CD4-positive, alpha-beta T cell treated with Interleukin-4 for 4 hours (primary cell): ENCODE data around the gene KCNK13.
"Not testable (repeated sequence)": the region's sequence is repeated elsewhere in the genome, so short reads cannot be mapped to it uniquely, and the experiment has no call there.

Experiments
- DNase-seq: peaks from one replicate; pipeline ENCODE4 v3.0.0-alpha.2; 2020

KCNK13 gene

DNA sequence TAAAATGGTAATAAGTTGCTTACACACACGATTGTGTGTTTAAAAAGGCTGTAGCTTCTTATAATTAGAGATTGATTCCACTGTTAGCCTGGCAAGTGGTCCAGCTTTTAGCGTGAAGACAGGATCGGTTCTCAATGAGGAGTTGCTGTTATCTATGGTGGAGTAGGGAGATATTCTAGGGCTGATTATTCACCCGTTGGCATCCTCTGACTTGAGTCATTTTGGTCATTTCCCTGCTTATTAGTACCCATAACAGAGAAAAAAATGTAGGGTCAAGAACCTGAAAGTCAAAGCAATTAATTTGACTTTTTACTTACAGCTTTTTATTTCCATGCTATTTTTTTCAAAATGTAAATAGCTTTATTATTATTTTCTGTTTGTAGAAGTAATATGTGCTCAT lies 76.0 kb downstream of the KCNK13 start:
- DNase-seq, result no peak

DNA sequence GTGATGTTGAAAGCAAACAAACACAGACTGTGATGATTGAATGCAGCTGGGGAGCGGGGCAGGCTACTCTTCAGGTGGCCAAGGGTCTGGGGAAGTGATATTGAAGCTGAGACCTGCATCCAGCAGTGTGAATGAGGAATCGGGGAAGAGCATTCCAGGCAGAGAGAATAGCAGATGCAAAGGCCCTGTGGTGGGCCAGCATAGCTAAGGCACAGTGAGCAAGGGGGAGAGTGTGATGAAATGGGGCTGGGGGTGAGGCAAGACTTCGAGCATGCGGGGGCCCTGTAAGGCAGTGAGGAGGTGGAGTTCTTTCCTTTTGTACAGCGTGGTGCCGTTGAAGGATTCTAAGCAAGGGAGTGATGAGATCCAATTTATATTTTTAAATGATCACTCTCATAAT lies 77.4 kb downstream of the KCNK13 start:
- DNase-seq, result no peak

DNA sequence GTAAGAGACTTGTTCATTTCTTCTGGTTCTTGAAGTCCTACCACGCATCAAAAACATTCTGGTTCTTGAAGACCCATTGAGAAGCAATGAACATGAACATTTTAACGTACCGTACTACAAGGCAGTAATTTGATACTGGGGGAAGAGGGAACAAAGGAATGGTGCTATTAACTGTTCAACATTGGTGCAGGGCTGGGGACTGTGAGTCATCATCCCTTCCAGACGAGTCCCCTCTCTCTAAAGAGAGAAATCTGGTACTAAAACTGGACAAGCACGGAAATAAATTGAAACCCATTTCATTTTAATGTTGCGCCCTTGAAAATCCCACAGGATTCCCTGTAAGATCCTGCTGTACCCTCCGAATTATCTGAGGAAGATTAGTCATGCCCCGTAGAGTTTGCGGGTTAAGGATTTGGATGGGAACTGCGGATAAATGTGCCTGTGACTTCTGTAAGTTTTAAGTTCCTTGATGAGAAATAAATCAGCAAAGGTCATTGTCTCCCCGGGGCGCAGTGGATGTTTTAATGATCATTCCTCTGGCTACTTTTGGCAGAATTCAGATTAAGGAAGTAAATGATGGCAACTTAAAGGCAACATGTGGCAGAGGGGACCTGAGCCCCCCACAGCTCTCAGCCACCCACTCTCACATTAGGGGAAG lies 78.6 kb downstream of the KCNK13 start:
- DNase-seq, result no peak

DNA sequence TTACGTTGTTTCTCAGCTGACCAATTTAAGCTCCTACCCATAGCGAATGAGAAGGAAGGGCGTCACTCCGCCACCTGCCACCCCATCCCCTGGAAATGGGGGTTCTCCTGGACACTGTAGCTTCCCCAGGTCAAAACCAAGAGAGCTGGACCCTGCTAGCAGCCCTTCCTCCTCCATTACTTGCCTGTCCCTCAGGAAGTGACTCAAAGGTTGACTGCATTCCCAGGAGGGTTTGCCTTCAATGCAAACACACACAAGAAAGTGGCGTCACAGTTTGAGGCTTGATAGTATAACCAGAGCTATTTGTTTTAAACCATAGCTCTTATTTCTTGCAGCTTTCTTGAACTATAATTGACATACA lies 79.1 kb downstream of the KCNK13 start:
- no peak for DNase-seq

DNA sequence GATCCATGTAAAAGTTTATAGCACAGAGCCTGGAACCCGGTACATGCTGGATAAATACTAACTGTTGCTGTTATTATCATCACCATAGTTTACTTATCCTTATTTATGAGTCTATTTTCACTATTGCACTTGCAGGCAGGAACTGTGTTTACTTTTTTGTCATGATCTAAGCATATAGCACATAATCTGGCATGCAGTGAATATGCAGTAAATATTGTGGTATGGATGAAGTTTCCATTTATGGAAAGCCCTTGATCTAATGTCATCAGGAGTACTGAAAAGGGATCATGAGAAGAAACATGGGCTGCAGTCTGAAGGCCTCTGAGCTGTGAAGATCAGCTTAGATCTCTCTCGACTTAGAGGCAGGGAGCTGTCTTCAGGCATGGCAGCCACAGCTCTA lies 91.6 kb downstream of the KCNK13 start:
- no peak for DNase-seq

DNA sequence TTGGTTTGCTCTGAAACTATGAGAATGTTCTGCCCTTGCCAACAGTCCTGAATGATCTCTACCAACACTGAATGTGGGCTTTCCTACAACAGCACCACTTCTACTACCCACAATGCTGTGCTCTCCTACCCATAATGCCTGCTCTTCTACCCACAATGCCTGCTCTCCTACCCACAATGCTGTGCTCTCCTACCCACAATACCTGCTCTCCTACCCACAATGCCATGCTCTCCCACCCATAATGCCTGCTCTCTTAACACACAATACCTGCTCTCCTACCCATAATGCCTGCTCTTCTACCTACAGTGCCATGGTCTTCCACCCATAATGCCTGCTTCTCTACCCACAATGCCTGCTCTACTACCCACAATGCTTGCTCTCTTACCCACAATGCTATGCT lies 92.3 kb downstream of the KCNK13 start:
- no peak for DNase-seq

DNA sequence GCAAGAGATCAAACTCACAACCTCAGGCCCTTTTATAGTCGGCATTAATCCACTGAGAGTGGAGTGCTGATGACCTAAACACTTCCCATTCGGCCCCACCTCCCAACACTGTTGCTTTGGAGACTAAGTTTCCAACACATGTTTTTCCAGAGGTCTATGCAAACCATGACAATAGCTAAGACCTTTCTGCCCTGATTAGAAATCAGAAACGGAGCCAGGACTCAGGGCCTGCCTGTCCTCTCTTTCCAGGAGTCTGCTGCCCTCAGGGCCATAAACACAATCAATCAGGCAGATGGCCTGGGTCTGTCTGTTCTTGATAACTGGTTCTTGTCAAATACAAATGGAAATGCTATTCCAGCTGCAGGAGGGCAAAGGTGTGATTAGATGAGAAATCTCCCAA lies 97.4 kb downstream of the KCNK13 start:
- no peak for DNase-seq

DNA sequence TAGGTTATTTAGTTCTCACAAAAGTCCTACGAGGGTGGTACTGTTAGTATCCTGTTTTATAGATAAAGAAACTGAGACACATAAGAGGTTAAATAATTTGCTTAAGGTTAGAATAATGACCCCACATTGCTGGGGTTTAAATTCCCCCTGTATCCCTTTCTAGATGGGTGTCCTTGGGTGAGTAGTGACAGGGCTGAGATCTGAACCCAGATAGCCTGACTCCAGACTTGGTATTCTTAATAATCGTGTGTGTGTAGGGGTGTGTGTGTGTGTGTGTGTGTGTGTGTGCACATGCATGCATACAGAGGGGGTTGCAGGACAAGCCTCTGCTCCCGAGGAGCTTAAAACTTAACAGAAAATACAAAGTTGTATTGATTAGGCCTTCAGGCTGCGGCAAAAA lies 97.9 kb downstream of the KCNK13 start:
- DNase-seq, result no peak

DNA sequence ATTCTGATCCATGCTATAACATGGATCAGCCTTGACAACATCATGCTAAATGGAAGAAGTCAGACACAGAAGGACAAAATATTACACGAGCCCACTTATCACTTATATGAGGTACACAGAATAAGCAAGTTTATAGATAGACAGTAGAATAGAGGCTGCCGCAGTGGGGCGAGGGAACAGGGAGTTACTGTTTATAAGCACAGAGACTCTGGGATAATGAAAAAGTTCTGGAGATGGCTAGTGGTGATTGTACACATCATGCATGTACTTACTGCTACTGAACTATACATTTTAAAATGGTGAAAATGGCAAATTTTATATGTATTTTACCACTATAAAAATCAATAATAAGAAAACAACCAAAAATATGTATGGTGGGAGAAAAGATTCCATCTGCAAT lies 99.3 kb downstream of the KCNK13 start:
- no peak for DNase-seq

DNA sequence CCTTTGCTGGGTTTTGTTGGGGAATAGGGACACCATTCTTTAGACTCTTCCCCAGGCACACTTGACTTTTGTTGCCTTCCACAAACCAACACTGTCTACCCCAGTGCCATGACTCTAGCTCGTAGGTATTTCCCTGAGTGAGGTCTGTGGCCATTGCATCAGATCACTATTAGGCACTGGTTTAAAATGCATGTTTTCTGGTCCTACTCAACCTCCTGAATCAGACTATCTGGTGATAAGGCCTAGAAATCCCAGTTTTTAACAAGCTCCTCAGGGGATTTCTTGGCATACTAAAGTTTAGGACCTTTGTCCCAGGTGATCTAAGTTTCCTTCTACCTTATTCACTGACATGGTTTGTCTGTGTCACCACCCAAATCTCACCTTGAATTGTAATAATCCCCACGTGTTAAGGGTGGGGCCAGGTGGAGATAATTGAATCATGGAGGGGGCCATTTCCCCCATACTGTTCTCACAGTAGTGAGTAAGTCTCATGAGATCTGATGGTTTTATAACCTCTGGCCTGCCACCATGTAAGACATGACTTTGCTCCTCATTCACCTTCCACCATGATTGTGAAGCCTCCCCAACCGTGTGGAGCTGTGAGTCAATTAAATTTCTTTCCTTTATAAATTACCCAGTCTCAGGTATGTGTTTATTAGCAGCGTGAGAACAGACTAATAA lies 106.8 kb downstream of the KCNK13 start:
- DNase-seq, result no peak

DNA sequence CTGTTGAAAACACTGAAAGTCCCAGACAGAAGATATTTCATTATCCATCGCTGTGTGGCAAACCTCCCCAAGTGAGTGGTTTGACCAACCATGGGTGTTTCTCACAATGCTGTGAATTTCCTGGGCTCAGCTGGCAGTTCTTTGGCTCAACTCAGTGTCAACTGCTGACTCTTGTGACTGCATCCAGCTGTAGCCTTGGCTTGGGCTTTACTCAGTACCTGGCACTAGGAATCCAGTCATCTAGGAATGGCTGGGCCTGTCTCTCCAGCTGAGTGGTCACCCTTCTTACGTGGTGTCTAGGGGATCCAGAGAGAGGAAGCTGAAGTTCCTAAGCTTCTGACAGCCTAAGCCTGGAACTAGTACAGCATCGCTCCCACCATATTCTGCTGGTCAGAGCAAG lies 113.8 kb downstream of the KCNK13 start:
- no peak for DNase-seq

DNA sequence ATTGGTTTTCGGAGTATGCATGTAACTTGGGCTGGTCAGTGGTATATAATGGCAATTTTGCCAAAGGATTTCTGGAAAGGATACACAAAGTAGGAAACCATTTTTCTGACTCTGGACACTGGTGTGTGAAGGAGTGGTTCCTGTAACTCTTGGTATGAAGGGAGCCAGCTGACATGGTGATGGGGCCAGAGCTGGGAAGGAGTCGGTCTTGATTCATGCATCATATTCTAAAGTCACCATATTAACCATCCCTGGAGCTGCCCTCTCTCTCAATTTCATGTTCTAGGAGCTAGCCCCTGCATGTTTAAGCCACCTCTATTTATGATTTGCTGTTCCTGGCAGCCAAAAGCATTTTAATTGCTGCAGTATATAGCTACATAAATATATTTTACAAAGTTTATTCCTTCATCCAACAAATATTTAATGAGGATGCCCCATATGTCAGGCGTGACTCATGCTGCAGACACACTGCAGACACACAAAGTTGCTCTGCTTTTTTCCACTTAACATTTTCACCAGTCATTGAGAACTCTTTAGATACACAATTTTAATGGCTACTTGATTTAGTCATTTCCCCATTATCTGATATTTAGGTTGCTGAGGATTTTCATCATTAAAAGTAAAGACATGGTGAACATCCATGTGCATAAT lies 115.9 kb downstream of the KCNK13 start:
- no peak for DNase-seq

DNA sequence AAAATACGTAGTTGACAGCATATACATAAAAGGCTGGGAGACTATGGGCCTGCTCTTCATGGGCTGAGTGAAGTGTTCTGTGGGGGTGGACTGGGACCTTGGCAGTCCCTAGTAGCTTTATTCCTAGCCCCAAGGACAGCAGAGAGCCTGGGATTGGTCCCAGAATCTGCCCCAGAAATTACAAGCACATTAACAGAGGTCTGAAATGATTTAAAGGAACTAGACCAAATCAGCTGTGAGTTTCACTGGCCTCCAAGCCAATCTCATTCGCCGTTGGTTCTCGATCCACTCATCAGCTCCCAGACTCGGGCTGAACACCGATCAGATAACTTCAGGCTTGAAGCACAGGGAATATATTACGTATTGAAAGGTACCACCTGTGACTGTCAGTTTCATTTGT lies 117.6 kb downstream of the KCNK13 start:
- no peak for DNase-seq

DNA sequence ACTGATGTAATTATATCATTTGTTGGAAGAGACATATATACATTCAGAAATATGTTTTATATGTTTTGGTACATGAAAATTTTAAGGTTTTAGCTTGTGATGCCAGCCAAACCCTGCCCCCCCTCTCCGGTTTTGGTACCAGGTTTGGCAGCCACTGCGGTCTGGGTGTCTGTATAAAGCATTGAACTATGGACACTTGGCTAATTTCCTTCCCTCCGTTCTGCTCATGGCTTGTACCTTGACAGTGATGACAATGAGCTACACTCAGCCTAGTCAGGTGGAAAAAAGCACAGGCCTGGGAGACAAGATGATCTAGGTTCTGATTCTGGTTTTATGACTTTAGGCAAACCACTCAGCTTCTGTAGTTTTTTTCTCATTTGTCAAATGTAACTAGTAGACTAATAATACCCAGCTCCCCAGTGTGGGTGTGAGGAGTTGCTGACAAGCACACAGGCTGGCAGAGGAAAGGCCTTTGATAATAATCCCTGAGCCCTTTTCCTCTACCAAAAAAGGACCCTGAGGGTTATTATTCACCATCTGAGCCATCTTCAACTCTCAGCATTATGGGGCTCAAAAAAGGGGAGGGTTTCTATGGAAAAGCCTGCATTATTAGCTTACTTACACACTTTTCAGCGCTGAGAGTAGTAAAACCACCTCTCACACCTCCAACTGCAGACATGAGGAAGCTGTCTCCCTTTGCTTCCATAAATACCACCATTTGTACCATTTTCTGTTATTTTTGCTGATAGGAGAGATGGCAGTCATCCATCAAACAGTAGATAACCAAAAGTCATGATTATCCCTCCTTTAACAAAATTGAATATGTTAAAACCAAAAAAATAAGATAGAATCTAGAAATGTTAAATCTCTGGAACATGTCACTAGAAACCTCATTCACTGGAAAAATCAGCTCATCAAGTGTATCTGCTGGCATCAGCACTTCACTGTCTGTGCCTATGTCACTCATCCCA lies 118.3 kb downstream of the KCNK13 start:
- no peak for DNase-seq

DNA sequence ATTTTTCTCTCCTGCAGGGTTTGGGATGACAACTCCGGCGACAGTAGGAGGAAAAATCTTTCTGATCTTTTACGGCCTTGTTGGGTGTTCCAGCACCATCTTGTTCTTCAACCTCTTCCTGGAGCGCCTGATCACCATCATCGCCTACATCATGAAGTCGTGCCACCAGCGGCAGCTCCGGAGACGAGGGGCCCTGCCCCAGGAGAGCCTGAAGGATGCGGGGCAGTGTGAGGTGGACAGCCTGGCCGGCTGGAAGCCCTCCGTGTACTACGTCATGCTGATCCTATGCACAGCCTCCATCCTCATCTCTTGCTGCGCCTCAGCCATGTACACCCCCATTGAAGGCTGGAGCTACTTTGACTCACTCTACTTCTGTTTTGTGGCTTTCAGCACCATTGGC lies 122.3 kb downstream of the KCNK13 start:
- no peak for DNase-seq

DNA sequence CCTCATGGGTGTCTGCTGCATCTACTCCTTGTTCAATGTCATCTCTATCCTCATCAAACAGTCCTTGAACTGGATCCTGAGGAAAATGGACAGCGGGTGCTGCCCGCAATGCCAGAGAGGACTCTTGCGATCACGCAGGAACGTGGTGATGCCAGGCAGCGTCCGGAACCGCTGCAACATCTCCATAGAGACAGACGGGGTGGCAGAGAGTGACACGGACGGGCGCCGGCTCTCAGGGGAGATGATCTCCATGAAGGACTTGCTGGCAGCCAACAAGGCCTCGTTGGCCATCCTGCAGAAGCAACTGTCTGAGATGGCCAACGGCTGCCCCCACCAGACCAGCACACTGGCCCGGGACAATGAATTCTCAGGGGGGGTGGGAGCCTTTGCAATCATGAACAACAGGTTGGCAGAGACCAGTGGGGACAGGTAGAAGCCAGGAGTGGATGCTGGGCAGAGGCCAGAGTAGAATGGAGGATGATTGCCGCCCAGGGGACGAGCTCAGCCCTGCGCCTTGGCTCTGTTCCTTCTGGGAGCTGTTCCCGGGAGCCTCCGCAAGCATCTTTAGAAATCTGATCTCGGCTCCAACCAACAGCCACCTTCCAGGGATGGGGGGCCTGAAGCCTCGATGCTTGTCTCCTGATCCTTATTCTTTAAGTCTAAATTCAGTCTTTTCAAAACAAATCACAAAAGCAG lies 122.9 kb downstream of the KCNK13 start:
- DNase-seq, result no peak

DNA sequence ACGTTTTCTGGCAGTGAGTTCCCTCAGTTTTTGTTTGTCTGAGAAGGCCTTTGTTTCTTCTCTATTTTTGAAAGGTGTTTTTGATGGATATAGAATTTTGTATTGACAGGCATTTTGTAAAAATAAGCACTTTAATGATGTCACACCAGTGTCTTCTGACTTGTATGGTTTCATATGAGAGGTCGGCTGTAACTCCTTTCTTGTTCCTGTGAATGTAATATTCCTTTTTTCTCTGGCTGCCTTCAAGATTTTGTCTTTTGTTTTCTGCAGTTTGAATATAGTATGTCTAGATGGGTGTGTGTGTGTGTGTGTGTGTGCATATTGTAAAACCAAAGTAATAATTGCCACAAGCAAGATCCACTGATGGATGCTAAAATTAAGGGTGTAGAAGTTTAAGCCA lies 126.8 kb downstream of the KCNK13 start:
- no peak for DNase-seq

DNA sequence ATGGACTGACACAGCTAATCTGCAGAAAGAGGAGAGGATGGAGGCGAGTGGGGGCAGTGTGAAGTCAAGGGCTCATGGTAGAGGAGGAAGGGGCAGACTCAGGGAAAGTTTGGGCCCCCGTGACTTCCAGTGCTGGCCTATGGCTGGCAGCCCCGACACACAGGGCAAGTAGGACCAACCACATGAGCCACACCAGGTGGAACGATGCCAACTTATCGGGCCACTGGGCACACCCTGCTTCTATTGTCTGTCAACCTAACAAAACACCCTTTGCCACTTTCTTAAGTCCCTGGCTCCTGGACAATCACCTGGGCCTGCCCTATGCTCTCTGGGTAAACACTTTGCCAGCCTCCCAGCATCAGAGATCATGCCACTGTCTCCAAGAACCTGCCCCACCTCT lies 129.4 kb downstream of the KCNK13 start:
- no peak for DNase-seq

DNA sequence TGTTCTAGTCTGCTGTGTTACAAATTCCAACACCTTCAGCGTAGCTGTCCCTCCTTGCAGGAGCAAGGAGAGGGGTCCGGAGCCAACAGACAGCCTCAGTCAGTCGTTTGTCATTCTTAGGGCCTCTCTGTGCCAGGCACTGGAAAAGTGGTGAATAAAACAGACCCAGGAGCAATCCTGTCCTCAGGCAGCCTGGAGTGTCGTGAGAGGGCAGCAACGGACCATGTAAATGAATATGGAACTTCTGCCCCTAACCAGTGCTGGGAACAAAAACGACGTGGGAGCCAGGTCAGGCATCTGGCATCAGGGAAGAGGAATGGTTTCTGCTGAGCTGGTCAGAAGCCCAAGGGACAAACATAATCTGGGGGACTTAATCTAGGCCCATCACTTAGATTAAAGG lies 129.8 kb downstream of the KCNK13 start:
- no peak for DNase-seq

DNA sequence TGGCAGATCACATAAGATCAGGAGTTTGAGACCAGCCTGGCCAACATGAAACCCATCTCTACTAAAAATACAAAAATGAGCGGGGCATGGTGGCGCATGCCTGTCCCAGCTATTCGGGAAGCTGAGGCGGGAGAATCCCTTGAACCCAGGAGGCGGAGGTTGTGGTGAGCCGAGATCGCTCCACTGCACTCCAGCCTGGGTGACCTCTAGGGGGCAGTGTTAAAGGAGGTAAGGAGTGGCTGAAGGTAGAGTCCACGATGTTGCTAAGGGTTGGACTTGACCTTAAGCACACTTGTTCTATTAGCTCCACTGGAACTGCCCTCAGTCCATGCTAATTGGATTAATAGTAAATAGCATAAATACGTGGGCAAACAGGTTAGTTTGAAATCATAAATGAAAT lies 132.1 kb downstream of the KCNK13 start:
- peak; percentile 22 for DNase-seq

DNA sequence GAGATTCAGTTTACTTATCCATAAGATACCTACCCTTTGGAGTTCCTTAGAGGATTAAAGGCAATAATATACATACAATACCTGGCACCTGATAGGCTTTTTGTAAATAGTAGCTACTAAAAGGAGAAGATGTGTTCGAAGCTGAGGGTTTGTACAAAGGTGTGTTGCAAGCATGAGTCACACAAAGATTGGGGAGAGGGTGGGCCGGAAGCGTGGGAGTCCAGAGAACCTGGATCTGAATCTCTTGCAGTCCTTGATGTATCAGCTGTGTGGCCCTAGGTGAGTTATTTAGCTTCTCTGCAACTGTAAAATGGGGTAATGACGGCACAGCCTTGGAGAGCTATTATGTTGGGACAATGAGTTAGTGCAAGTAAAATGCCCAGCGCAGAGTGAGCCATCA lies 132.9 kb downstream of the KCNK13 start:
- no peak for DNase-seq

DNA sequence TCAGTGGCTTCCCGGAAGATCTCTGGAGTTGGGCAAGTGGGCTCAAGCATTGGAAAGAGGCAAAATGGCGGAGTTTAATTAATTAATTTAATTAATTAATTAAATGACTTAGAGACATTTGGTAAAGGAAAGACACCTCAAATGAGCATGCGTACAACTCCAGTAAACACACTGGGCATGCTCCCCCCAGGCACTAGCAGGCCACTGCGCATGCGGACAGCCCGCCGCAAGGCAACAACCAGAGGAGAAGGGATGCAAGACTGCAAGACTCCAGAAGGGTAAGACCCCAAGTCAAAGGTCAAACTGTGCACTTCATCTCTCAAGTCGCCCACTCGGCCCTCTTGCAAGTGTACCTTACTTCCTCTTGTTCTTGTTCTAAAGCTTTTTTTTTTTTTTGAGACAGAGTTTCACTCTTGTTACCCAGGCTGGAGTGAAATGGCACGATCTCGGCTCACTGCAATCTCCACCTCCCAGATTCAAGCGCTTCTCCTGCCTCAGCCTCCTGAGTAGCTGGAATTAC lies 136.8 kb downstream of the KCNK13 start:
- no peak for DNase-seq

DNA sequence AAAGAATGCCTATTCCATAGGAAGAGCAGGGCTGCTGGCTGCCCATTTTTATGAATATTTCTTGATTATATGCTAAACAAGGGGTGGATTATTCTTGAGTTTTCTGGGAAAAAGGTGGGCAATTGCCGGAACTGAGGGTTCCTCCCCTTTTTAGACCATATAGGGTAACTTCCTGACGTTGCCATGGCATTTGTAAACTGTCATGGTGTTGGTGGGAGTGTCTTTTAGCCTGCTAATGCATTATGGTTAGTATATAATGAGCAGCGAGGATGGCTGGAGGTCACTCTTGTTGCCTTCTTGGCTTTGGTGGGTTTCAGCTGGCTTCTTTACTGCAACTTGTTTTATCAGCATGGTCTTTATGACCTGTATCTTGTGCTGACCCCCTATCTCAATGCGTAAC lies 138.8 kb downstream of the KCNK13 start:
- DNase-seq, result not testable (repeated sequence)
